ENCODE measurements around the gene BRAF. TPM values are rescaled to one million over a fixed set of nuclear protein-coding genes. Genes with fewer than 3 reads are reported as not detected.
"Not testable (repeated sequence)": the region's sequence is repeated elsewhere in the genome, so short reads cannot be mapped to it uniquely, and the experiment has no call there.

BRAF gene
- total RNA-seq, 4 donors from 2014 or later, result 43.5 to 56.5 (median 49.5) TPM

GRCh38 chr7:140937702-140938264 is 13.1 kb upstream of the BRAF start:
- Histone ChIP-seq H3K27ac (no peak overlapping the region), H3K9me3 (no peaks in the 10 kb centered on the region), H3K27me3 (no peaks in the 10 kb centered on the region), H3K36me3 (no peaks in the 10 kb centered on the region), H3K4me1 (no peaks in the 10 kb centered on the region), H3K4me3 (no peak overlapping the region)
- TF ChIP-seq POLR2A (IDR thresholded peaks at IDR 0.05), result no peak
- no peak for TF ChIP-seq EP300 (IDR thresholded peaks at IDR 0.05)
- TF ChIP-seq CTCF (IDR thresholded peaks at IDR 0.05), result no peak
- WGBS, 2 donors, result 71 to 96% methylated on average over 3 of the region's 3 CpGs
- DNase-seq (ENCODE audit: low spot score in 2 of 2), result no peak

DNA sequence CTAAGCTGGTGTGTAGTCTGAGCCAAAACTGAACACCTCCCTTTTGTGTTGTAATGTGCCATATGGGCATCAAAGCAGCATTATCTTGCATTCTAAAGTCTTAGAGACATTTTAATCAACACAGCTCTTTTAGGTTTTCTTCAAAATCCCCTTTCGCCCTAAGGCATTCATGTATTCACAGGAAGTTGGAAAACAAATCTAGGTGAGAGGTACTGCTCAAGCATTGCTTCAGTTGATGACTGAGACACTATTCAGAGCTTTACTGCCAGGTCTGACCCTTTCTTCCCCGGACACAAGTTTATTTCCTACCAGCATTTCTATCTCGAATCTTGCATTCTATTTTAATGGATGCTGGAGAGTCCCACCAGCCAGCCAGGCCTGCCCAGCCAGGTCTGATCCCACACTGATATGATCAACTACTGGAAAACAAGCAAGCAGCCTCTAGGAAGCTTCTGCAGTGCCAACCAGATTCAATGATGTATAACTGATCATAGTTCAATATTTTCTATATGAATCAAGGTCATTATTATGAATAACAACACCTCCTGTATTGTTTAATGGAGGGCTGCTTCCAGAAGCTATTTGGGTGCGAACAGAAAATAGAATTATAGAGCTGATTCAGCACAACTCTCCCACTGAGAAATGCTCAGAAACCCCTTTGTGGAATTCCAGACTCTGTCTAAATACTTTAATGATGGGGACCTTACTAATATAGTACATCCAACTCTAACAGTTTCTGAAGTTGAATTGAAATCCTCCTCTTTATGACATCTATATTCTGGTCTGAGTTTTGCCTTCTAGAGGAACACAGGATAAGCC is 4.0 kb upstream of the BRAF start:
- DNase-seq (ENCODE audit: low spot score in 2 of 2), result no peak
- 74 to 76% methylated on average over 4 of the region's 4 CpGs for WGBS, 2 donors
- Histone ChIP-seq H3K27me3 (no peaks in the 10 kb centered on the region), H3K27ac (no peak overlapping the region), H3K36me3 (no peaks in the 10 kb centered on the region), H3K9me3 (no peaks in the 10 kb centered on the region), H3K4me1 (peaks cover 0 to 9% (median 0%) of the 10 kb centered on the region in 4 donors), H3K4me3 (no peak overlapping the region)
- TF ChIP-seq POLR2A (IDR thresholded peaks at IDR 0.05), result no peak
- TF ChIP-seq CTCF (IDR thresholded peaks at IDR 0.05), result no peak
- no peak for TF ChIP-seq EP300 (IDR thresholded peaks at IDR 0.05)

GRCh38 chr7:140927945-140928344 is 3.2 kb upstream of the BRAF start:
- H3K27ac ChIP-seq; H3K27me3 ChIP-seq; H3K9me3 ChIP-seq; H3K4me3 ChIP-seq; H3K36me3 ChIP-seq; DNase-seq (ENCODE audit: low spot score in 2 of 2): not testable (repeated sequence)
- WGBS, 2 donors, result 82 to 90% methylated on average over 4 of the region's 4 CpGs
- peaks cover 0 to 16% (median under 1%) of the 10 kb centered on the region in 4 donors for H3K4me1 ChIP-seq

DNA sequence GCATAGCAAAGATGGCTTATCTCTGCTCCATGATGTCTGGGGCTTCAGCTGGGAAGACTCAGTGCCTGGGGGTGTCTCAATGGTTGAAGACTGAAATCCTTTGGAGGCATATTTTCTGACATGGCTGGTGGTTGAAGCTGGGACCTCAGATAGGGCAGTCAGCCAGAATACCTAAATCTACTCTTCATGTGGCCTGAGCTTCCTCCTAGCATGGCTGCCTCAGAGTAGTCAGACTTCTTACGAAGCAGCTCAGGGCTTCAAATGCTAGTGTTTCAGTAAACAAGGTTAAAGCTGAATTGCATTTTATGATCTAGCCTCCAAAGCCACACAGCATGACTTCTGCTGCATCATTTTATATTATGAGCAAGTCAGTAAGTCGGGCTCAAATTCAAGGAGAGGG is 2.6 kb upstream of the BRAF start:
- no peak for TF ChIP-seq EP300 (IDR thresholded peaks at IDR 0.05)
- TF ChIP-seq POLR2A (IDR thresholded peaks at IDR 0.05), result no peak
- TF ChIP-seq CTCF (IDR thresholded peaks at IDR 0.05), result no peak
- no peak for DNase-seq (ENCODE audit: low spot score in 2 of 2)
- Histone ChIP-seq H3K36me3 (no peaks in the 10 kb centered on the region), H3K27me3 (no peaks in the 10 kb centered on the region), H3K4me1 (peaks cover 0 to 22% (median 3%) of the 10 kb centered on the region in 4 donors), H3K27ac (no peak overlapping the region), H3K4me3 (no peak overlapping the region), H3K9me3 (no peaks in the 10 kb centered on the region)
- 87 to 88% methylated on average over 2 of the region's 2 CpGs for WGBS, 2 donors

- Histone ChIP-seq H3K27ac (no peak overlapping the region), H3K9me3 (no peaks in the 10 kb centered on the region), H3K4me3 (no peak overlapping the region), H3K27me3 (no peaks in the 10 kb centered on the region), H3K36me3 (no peaks in the 10 kb centered on the region), H3K4me1 (peaks cover 0 to 33% (median 3%) of the 10 kb centered on the region in 4 donors)
- DNase-seq (ENCODE audit: low spot score in 2 of 2), result no peak
- TF ChIP-seq EP300 (IDR thresholded peaks at IDR 0.05) (no peak), POLR2A (IDR thresholded peaks at IDR 0.05) (no peak), CTCF (IDR thresholded peaks at IDR 0.05) (no peak)
- 93 to 98% methylated on average over 7 of the region's 7 CpGs for WGBS, 2 donors
These were observed 1.5 kb upstream of the BRAF start for GRCh38 chr7:140926021-140926817.

Data from tibial nerve (tissue), 4 donors.